GM19025 (cell line): ENCODE data around the gene SLC2A5.
"Not testable (repeated sequence)": the region's sequence is repeated elsewhere in the genome, so short reads cannot be mapped to it uniquely, and the experiment has no call there.

ENCODE experiments used
- ATAC-seq: cut with Tn5 transposase; IDR thresholded peaks from one replicate; pipeline ENCODE4 v1.9.1; 2021; ENCODE audit warnings: mild to moderate bottlenecking, low read depth, moderate library complexity; ENCODE audit not compliant: unreplicated experiment

Gene SLC2A5

DNA sequence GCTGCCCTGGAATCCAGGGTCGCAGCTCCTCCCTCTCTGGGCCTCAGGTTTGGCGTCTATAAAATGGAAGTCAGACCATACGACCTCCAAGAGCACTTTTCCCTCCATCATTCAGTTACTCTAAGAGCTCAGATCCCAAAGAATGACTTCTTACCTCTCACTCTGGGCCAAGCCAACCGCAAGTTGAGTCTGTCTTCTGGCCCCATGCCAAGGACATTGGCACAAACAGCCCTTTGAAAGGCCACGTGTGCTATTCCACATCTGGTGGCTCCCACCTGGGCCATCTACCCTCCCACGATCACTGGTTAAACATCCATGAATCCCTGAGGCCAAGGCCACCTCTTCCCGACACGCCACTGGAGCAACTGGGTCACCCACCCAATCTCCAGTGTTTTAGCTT is 55.6 kb downstream of the SLC2A5 start:
- ATAC-seq, result no peak

DNA sequence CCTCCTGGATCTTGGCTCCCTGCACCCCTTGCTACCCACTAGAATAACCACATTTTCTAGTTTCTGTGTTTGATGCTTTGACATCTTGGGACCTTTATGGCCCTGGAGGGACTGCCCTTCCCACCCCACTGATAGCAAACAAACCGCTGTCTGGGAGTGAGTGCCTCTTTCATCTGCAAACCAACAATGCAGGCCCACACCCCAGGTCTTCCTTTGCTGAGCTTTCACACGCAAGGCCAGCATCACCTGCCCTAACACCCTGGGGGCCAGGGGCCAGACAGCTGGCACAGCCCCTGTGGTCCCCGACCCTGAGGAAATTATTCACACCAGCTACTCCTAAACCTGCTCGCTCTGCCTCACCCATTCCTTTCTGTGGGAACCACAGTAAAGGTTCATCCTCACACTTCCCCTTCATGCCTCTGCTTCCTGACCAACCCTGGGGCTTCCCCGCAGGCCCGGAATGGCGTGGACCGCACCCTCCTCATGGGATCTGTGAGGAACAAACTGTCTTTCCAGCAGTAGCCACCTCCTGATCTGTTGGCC is 58.6 kb downstream of the SLC2A5 start:
- peak; percentile 43 for ATAC-seq

DNA sequence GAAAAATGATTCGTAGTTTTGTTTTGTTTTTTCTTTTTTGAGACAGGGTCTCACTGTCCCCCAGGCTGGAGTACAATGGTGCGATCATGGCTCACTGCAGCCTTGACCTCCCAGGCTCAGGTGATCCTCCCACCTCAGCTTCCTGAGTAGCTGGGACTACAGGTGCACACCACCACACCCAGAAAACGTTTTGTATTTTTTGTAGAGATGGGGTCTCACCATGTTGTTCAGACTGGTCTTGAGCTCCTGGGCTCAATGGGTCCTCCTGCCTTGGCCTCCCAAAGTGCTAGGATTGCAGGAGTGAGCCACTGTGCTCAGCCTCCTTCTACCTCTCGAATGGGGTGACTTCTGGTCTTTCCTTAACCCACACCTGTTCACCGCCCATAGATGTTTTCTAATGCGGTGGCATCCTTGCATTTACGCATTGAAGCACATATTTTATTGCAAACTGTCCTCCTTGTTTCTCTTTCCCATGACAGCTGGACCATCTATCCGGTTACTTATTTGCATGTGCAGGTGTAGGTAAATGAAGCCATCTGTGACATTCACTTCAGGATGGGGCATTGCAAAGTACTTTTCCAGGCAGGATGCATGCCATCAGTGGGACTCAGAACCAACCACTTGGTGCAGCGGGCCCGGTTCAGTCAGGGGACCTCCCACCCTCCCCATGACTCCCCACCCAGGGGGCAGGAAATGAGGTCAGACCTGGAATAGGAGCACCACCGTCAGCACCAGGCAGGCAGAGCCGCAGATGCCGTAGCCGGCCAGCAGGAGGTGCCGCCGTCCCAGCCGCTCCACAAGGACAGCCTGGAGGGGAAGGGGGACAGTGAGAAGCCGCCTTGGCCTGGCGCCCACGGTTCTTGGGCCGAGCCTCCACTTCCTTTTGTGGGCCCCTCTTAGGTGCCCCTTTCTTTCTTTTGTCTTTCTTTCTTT is 59.7 kb downstream of the SLC2A5 start:
- no peak for ATAC-seq

DNA sequence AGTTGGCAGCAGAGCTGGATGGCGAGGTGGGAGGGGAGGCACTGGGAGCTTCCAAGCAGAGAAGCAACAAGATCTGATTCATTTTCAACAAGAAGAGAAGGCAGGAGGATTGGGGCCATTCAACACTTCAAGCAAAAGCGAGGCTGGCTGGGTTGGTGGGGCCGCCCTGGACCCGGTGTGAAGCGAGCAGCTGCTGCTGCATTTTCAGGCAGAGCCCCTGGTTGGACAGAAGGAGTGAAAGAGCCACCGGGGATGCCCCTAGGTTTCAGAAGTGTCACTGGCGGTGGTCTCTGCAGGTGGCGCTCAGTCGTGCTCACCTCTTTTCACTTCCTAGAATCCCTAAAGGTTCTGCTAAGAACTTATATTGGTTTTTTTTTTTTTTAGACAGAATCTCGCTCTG is 61.2 kb downstream of the SLC2A5 start:
- no peak for ATAC-seq

DNA sequence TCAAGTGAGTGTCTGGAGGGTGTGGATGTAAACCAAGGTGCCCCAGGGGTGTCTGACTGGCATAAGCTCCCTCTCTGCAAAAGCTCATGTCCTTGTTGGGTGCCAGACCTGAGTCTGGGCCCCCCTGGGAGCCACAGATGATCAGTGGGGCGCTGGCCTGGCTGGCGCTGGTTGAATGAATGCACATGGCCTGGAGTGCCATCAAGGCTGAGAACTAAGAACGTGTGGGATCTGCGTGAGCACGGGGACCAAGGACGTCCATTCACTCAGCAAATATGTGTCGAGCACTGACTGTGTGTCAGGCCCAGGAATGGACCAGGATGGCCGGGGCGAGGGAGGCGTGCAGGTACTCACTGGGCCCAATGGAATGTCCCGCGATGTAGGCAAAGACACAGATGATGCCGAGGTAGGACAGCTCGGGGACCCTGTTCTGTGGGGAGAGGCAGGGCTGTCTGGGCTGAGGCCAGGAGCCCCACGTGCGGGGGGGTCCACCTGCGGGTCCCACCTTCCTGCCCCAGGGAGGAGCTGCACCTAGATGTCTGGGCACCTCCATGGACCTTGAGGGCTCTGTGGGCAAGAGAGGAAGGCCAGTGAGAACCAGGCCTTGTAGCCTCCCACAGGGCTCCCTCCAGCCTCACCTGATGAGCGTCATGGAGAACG is 62.3 kb downstream of the SLC2A5 start:
- no peak for ATAC-seq

DNA sequence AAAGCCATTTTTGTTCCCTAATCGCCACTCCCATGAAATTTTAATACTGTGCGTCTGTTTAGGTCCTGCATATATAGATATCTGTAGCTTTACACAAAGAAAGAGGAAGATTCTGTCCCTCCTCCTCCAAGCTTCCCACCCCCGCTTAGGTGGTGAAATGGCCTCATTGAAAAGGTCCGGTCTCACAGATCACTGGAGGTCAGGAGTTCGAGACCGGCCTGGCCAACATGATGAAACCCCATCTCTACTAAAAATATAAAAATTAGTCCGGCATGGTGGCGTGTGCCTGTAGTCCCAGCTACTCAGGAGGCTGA is 64.1 kb downstream of the SLC2A5 start:
- no peak for ATAC-seq

DNA sequence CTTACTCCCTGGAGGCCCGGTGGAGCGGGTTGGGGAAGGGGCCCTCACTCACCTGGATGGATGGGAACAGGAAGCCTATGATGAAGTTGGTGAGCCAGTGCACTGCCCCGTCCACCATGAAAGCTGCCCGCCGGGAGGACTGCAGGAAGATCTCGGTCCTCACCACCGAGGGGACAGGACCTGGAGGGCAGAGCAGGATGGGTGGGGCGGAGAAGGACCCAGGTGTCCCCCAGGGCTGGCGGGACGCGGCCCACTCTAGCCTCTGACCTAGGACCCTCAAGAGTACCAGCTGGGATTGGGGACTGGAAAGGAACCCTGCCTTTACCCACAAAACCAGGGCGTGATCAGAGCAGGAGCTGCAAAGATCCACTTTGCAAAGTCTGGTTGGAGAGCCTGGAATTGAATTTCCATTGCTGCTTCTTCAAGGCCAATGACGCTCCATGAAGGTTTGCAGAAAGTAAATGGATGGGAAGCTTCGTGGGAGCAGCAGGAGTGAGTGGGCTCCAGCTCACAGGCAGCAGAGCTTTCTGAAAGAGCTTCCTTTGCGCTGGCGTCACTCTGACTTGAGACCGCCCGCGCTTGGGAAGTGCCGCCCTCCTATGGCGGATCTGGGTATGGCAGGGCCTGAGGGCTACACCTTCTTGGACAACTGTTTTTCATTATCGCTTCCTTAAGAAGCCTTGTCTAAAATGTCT is 64.6 kb downstream of the SLC2A5 start:
- no peak for ATAC-seq

DNA sequence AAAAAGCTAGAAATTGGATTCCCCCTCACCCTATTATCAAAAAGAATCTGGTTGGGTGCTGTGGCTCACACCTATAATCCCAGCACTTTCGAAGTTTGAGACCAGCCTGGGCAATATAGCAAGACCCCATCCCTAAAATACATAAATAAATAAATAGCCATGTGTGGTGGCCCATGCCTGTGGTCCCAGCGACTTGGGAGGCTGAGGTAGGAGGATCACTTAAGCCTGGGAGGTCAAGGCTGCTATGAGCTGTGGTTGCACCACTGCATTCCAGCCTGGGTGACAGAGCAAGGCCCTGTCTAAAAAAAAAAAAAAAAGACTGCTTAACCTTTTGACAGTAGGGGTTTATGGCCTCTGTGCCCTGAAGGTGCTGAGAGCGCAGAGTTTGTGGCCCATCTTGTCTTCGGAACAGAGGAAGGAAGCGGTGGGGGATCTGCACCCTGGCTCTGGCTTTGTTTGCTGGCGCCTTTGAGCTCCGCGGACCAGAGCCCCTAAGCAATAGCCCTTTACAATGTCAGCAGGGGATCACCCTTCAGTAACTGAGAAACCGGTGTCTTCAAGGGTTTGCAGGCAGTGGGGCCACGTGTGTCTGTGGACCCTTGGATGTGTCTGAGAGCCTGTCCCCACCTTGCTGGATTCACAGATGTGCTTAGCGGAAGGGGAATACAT is 65.3 kb downstream of the SLC2A5 start:
- no peak for ATAC-seq

DNA sequence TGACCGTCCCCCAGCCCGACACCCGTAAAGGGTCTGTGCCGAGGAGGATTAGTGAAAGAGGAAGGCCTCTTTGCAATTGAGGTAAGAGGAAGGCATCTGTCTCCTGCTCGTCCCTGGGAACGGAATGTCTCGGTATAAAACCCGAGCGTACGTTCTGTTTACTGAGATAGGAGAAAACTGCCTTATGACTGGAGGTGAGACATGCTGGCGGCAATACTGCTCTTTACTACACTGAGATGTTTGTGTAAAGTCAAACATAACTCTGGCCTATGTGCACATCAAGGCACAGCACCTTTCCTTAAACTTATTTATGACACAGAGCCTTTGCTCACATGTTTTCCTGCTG is 67.2 kb downstream of the SLC2A5 start:
- ATAC-seq, result not testable (repeated sequence)

DNA sequence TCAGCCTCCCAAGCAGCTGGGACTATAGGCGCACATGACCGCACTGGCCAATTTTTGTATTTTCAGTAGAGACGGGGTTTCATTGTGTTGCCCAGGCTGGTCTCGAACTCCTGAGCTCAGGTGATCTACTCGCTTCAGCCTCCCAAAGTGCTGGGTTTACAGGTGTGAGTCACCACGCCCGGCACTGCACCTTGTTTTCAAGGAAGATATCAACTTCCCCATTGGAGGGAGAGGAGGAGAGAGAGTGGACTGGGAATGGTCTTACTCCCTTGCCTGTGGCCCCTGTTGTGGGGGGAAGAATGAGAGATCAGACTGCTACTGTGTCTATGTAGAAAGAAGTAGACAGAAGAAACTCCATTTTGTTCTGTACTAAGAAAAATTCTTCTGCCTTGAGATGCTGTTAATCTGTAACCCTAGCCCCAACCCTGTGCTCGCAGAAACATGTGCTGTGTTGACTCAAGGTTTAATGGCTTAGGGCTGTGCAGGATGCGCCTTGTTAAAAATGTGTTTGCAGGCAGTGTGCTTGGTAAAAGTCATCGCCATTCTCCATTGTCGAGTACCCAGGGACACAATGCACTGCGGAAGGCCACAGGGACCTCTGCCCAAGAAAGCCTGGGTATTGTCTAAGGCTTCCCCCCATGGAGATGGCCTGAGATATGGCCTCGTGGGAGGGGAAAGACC is 67.8 kb downstream of the SLC2A5 start:
- ATAC-seq, result not testable (repeated sequence)

DNA sequence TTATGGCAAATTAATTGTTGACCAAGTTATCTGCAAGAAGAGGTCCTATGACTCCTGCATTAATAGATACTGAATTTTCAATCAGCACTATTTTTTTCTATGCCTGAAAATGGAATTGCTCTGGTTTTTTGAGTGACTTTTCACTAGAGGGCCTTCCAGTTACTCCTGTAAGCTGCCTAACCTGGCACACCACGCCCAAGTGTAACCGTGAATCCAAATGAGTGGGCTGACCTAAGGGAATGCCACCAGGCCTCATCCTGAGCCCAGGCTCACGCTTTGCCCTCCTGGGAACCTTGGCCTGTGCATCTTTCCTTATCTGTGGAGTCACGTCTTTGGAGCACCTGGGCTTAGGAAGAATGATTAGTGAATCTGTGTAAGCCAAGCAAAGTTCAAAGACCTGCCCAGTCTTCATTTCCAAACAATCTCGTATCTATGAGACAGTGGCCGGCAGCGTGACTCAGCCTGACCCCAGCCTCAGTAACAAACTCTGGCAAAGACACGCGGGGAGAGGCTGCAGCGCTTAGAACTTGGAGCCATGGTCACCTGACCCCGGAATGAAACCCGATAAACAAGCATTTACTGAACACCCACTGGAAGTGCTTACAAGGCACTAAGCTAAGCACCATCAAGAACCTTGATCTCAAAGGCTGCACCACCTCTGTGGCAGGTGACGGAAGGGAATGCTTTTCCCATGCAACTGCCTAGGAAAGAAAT is 75.3 kb downstream of the SLC2A5 start:
- not testable (repeated sequence) for ATAC-seq

DNA sequence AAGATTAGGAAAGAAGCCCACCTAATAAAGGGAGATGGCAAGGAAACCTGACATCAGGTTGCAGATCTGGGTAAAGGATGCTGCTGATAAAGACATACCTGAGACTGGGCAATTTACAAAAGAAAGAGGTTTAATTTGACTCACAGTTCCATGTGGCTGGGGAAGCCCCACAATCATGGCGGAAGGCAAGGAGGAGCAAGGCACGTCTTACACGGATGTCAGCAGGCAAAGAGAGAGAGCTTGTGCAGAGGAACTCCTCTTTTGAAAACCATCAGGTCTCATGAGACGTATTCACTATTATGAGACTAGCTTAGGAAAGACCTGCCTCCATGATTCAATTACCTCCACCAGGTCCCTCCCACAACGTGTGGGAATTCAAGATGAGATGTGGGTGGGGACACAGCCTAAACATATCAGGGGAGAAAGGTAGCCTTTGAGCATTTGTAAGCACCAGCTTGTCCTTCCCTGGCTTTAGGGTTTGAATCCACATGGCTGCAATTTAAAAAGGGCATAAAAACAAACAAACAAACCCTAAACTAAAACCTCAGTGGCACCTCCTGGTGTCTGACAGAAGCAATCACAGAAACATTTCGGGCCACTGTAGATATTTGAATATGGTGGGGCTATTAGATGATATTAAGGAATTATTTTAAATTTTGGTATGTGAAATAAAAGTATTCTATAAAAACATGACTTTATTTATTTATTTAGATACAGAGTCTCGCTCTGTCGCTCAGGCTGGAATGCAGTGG is 76.3 kb downstream of the SLC2A5 start:
- no peak for ATAC-seq

DNA sequence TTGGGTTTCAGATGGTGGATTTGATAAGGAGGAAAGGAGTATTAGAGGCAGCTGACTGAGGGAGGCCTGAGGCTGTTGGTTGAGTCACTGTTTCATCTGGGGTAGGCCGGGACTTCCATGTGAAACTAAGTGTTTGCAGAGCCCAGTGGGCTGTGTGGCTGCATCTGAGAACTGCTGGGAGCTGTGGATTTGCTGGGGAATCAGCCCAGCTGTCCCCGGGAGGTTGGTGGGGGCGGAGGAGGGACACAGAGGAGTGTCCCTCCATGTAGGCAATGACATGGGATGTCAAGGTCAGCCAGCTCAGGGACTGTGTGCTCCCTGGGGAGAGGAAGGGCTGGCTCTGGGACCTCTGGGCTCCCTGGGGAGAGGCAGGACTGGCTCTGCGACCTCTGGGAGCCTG is 79.6 kb downstream of the SLC2A5 start:
- no peak for ATAC-seq

DNA sequence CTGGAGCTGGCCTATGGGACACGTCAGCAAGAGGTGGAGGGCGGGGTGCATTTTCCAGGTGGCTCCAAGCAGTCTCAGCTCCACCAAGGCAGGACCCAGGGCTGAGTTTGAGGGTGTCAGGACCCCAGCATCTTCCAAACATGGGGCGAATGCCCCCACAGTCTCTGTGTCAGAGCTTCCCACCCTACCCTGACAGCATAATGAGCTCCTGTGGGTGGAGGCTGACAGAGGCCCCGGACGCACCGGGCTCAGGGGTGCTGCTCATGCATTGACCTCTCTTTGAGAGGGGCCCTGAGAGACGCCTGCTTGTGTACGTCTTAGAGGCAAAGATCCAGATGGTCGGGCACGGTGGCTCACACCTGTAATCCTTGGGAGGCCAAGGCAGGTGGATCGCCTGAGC is 80.4 kb downstream of the SLC2A5 start:
- no peak for ATAC-seq

DNA sequence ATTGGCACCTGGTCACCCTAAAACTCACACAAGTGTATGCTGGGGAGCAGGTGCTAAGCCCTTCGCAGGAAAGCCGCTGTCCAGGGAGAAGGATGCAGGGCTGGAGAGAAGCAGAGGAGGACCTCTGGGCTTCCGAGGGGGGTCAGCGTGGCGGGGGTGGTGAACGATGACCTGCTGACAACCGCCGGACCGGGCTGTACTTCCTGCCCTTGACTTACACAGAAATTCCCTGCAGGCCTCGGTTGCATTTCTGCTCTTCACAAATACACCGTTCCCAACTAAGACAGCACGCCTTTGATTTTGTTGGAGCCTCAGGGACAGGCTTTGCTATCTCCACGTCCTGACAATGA is 80.8 kb downstream of the SLC2A5 start:
- ATAC-seq, result no peak

DNA sequence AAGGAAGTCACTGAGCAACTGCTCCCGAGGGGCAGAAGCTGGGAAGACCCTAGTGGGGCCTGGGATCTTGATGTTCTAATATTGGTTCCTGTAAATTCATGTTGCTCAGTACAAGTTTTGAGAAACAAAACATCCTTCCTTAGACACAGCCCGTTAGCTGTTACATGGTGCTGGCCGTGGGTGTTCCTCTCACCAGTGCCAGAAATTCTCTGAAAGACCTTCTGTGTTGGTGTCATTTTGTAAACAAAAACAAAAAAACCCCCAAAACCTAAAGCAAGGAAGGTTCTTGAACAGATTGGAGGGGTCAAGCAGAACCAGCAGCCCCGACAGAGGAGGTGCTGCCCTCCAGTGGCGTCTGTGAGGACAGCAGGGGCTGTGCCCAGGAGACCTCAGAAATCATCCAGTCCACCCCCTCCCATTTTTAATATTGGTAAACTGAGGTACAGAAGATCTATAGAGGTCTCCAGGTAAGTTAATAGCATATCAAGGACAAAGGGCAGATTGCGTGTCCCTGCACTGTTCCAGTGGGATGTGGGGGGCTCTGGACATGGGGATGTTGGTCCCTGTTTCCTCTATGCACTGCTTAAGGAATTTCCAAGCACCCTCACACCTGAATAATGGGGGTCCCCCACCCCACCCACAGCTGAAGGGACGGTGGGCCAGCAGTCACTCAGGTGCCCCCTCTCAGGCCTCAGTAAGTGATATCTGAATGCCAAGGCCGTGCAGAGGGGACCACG is 81.4 kb downstream of the SLC2A5 start:
- no peak for ATAC-seq

DNA sequence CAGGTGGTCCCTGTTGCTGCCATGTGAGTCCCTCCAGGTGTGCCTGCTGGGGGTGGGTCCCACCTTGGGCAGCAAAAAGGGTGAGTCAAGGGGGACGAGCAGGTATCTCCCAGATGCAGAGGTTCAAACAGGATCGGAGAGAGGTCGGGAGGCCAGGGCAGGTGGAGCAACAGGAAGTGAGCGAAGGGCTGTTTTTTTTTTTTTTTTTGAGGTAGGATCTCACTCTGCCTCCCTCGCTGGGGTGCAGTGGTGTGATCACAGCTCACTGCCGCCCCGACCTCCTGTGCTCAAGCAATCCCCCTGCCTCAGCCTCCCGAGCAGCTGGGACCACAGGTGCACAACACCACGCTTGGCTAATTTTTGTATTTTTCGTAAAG is 82.6 kb downstream of the SLC2A5 start:
- ATAC-seq, result no peak
